ENCODE measurements around the gene ILKAP.

The ILKAP gene

DNA sequence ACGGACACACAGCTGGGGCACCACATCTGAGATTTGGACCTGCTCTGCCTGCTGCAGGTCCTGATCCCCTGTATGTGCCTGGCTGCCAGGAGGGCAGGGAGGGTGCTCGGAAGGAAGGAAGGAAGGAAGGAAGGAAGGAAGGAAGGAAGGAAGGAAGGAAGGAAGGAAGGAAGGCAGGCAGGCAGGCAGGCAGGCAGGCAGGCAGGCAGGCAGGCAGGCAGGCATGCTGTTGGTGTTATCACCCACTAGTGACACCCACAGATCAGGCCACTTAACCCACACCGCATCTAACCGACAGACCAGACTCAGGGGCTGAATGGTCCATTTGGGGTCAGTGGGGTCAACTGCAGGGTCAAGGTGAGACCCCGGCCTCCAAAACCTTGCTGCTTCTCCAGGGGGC, 59.2 kb downstream of the ILKAP start:
- Mint-ChIP-seq H3K27me3 (no peaks in the 10 kb centered on the region), H3K27ac (no peak overlapping the region), H3K4me1 (peaks cover 25% of the 10 kb centered on the region), H3K4me3 (no peak overlapping the region), H3K9me3 (no peaks in the 10 kb centered on the region), H3K36me3 (no peaks in the 10 kb centered on the region)
- ATAC-seq, result no peak

DNA sequence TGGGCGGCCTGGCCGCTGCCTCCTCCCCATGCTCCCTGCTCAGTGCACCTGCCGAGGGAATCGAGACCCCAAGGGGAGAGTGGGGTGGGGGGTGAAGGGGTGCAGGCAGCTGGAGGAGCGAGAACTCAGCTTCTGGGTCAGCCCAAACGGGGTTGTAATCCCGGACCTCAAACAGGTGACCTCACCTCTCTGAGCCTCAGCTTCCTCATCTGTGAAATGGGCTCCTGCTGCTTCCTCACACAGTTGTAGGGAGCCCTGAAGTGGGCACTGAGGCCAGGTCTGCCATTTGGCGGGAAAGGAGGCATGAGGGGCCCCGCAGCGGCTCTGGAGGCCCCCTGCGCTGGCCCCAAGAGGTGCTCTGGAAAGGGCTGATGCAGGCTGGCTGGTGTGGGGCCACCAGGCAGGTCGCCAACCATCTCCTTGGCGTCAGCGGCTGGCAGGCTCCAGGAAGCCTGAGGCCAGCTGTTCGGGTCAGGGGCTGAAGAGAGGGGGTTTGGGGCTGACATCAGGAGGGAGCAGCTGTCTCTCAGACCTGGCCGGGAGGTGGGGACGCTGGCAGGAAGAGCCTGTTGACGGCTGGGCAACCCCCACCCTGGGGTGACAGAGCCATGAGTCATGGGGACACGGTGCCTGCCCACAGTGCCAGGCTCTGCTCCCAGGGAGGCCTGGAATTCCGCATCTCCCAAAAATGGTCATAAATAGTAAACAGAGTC, 60.1 kb downstream of the ILKAP start:
- no peaks in the 10 kb centered on the region for H3K36me3 Mint-ChIP-seq
- peaks cover 33% of the 10 kb centered on the region for H3K4me1 Mint-ChIP-seq
- no peaks in the 10 kb centered on the region for H3K27me3 Mint-ChIP-seq
- H3K27ac Mint-ChIP-seq, result no peak overlapping the region
- H3K9me3 Mint-ChIP-seq, result no peaks in the 10 kb centered on the region
- ATAC-seq, result no peak
- H3K4me3 Mint-ChIP-seq, result no peak overlapping the region

DNA sequence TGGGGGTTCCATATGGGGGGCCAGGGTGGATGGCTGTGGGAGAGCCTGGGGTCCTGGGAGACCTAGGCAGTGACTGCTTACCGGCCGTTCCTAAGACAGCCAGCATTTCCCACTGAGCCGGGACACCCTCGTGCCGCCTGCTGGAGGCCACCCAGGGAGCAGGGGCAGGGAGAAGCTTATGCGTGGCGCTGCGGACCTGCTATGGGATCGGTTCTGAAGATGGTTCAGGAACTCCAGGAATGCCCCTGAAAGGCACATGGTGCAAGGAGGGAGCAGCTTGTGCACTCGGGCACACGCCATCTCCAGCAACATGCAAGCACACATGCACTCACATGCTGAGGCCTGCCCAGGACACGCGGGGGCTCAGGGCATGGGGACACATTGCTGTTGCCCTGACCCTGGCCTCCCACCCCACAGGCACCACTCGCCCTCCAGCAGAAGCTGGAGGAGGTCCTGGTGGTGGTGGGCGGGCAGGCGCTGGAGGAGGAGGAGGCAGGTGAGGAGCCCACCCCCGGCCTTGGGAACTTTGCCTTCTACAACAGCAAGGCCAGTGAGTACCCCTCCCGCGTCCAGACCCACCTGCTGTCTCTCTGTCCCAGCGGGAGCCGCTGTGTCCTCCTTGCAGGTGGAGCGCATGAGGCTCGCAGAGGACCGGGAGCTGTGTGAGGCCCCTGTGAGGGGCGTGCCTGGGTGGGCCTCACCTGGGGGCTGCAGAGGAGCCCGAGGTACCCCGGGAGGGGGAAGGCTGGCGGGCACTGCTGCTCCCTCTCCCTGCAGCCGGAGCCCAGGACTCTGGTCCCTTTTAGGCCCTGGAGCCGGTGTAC, 60.9 kb downstream of the ILKAP start:
- Mint-ChIP-seq H3K9me3 (no peaks in the 10 kb centered on the region), H3K36me3 (no peaks in the 10 kb centered on the region), H3K27ac (no peak overlapping the region), H3K4me1 (peaks cover 41% of the 10 kb centered on the region), H3K4me3 (no peak overlapping the region), H3K27me3 (no peaks in the 10 kb centered on the region)
- ATAC-seq, result no peak

DNA sequence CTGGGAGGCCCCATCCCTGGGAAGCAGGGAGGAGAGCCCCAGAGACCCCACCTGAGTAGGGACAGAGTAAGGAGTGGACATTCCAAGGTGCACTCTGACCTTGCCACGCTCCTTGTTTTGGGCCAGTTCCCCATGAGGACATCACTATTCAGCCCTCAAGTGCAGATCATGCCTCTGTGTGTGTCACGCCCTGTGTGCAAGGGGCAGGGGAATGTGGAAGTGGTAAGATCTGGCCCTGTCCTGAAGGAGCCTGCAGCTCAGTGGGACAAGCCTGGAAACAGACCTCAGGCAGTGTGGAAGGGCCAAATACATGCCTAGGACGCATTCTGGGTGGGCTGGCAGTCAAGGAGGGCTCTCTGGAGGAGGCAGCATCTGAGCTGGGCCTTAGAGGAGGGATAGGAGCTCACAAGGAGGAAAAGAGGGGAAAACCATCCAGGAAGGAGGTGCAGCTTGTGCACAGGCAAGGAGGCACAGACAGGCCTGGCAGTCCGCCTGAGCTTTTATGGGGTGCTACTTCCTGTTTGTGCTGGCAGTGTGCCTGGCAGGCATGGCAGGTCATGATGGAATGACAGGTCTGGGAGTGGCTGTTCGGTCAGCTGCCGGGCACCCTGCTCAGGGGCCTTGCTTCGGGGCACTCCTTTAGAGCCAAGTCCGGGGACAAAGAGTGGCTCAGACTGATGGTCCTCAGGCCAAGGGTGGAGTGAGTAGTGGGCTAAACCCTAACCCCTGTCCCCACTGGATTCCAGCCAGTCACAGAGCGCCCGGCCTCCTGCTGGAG, 61.8 kb downstream of the ILKAP start:
- Mint-ChIP-seq H3K27ac (no peak overlapping the region), H3K36me3 (no peaks in the 10 kb centered on the region), H3K9me3 (no peaks in the 10 kb centered on the region), H3K4me3 (no peak overlapping the region), H3K27me3 (no peaks in the 10 kb centered on the region), H3K4me1 (peaks cover 42% of the 10 kb centered on the region)
- ATAC-seq, result no peak

DNA sequence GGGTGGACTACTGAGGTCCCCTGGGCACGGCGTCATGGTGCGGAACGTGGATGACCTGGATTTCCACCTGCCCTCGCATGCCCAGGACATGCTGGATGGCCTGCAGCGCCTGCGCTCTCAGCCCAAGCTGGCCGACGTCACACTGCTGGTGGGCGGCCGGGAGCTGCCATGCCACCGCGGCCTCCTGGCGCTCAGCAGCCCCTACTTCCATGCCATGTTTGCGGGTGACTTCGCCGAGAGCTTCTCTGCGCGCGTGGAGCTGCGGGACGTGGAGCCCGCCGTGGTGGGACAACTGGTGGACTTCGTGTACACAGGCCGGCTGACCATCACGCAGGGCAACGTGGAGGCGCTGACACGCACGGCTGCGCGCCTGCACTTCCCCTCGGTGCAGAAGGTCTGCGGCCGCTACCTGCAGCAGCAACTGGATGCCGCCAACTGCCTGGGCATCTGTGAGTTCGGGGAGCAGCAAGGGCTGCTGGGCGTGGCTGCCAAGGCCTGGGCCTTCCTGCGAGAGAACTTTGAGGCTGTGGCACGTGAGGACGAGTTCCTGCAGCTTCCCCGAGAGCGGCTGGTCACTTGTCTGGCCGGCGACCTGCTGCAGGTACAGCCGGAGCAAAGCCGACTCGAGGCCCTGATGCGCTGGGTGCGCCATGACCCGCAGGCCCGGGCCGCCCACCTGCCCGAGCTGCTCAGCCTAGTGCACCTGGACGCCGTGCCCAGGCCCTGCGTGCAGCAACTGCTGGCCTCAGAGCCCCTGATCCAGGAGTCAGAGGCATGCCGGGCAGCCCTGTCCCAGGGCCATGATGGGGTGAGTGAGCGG, 62.6 kb downstream of the ILKAP start:
- H3K4me3 Mint-ChIP-seq, result no peak overlapping the region
- no peak for ATAC-seq
- no peaks in the 10 kb centered on the region for H3K27me3 Mint-ChIP-seq
- peaks cover 42% of the 10 kb centered on the region for H3K4me1 Mint-ChIP-seq
- no peaks in the 10 kb centered on the region for H3K9me3 Mint-ChIP-seq
- no peaks in the 10 kb centered on the region for H3K36me3 Mint-ChIP-seq
- no peak overlapping the region for H3K27ac Mint-ChIP-seq

DNA sequence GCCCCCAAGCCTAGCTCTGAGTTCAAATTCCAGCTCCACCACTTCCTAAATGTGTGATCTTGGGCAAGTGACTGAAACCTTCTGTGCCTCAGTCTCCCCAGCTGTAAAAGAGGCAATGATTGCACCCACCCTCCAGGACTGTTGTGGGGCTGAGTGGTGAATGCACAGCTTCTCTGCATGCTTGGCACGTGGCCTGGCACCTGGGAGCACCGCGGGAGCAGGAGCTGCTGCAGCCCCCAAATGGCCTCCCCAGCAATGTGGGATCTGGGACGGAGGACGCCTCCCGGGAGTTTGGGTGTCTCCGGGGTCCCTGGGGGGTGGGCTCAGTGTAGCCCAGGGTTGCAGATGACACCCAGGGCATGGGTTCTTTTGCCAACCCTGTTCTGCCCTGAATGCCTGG, 63.5 kb downstream of the ILKAP start:
- no peak for ATAC-seq
- H3K4me1 Mint-ChIP-seq, result peaks cover 42% of the 10 kb centered on the region
- H3K4me3 Mint-ChIP-seq, result no peak overlapping the region
- H3K9me3 Mint-ChIP-seq, result no peaks in the 10 kb centered on the region
- H3K27me3 Mint-ChIP-seq, result no peaks in the 10 kb centered on the region
- H3K27ac Mint-ChIP-seq, result no peak overlapping the region
- H3K36me3 Mint-ChIP-seq, result no peaks in the 10 kb centered on the region

DNA sequence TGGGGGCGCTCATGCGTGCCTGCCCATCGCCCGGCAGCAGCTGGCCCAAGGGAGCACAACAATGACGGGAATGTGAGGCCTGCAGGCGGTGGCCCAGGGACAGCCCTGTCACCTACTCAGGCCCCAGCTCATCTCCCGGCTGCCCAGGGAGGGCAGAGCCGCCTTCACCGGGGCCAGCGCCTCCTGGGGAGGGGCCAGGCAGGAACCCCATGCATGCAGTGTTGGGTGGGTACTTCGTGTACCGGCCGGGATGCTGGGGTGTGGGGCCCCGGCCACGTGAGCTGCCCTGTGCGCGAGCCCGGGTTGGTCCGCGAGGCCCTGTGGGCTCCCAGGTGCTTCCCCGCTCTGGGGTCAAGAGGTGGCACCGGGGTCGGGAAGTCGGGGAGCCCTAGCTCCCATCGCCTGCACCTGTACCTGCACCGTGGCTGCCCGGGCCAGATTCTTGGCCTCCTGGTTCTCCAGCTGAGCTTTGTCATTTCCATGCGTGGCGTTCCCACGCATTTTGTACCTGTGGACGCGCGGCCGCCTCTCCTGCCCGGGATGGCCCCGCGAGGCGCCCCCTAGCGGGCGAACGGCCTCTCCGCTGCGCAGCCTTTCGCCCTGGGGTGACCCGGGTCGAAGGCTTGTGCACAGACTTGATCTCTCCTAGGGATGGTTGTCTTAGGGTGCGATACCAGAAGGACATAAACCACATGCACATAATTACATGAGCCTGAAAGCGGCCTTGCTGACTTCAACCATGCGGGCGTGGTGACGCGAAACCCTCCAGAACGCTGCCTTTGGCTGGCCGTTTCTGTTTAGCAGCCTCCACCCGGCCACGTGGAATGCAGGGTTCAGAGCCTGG, 64.1 kb downstream of the ILKAP start:
- peak; percentile 47 for ATAC-seq
- peak overlapping the region; percentile 10 for H3K27ac Mint-ChIP-seq
- peak overlapping the region; percentile 29 for H3K4me3 Mint-ChIP-seq
- H3K27me3 Mint-ChIP-seq, result no peaks in the 10 kb centered on the region
- no peaks in the 10 kb centered on the region for H3K9me3 Mint-ChIP-seq
- no peaks in the 10 kb centered on the region for H3K36me3 Mint-ChIP-seq
- H3K4me1 Mint-ChIP-seq, result peaks cover 42% of the 10 kb centered on the region

DNA sequence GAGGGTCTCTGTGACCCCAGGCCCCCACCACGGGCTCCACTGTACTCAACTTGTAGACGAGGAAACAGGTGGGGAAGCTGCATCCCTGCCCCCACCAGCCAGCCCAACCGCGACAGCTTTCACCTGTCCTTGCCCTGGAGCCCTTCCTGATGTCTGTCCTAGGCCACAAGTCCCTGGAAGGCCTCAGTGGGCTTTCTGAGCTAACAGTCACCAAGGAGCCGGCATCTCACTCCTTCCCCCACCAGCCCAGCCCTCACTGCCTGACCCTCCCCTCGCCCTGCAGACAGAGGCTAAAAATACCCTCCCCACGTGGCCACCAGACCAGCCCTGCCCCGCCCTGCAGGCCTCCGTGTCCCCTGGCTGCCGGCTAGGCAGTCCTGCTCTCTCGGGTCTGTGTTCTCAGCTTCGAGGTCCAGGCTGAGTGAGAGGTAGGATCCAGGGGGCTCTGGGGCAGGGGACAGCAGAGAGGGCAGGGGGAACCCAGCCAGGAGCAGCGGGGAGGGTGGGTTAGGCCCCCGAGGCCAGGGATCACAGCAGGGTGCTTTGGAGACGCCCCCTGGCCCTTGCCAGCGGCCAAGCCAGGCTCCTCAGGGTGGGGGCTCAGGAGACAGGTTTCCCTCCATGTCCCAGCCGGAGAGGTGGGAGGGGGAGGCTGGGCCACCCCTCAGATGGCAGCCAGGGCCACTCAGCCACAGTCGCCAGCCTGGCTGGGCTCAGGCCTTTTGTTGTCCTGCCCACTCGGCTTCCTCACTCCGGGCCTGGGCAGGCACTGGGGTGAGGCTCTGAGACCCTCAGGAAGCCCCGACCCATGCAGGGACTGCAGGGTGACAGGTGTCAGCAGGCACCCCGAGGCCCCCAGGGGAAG, 64.9 kb downstream of the ILKAP start, which contains the start of gene KLHL30:
Gene KLHL30 (plus strand): TSS at position 338 of the 865 bp plus-strand sequence. CDS start 2,087 bp downstream, outside the sequence.
- peak; percentile 6 for ATAC-seq
- Mint-ChIP-seq H3K9me3 (no peaks in the 10 kb centered on the region), H3K27me3 (no peaks in the 10 kb centered on the region), H3K4me1 (peaks cover 36% of the 10 kb centered on the region), H3K36me3 (no peaks in the 10 kb centered on the region), H3K4me3 (peak within 1 kb of the TSS; percentile 29), H3K27ac (peak within 1 kb of the TSS; percentile 10)

DNA sequence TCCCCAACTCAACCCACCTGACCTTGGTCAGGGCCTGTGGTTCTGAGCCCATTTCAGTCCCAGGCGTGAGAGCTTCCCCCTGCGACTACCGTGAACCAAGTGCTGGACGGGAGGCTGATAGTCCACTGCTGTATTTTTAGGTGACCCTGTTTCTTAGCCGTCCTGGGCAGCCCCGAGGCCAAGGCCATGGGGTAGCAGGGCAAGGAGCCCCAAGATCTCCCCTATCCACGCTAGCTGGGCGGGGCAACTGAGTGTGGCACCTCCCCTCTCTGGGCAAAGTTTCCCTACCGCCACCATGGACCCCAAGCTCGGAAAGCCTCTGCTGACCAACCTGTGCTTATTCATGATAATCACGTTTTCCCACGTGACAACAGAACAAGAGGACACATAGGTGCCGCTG, 65.6 kb downstream of the ILKAP start:
- no peak for ATAC-seq
- Mint-ChIP-seq H3K4me3 (no peak overlapping the region), H3K9me3 (no peaks in the 10 kb centered on the region), H3K4me1 (peaks cover 36% of the 10 kb centered on the region), H3K36me3 (no peaks in the 10 kb centered on the region), H3K27ac (no peak overlapping the region), H3K27me3 (no peaks in the 10 kb centered on the region)

DNA sequence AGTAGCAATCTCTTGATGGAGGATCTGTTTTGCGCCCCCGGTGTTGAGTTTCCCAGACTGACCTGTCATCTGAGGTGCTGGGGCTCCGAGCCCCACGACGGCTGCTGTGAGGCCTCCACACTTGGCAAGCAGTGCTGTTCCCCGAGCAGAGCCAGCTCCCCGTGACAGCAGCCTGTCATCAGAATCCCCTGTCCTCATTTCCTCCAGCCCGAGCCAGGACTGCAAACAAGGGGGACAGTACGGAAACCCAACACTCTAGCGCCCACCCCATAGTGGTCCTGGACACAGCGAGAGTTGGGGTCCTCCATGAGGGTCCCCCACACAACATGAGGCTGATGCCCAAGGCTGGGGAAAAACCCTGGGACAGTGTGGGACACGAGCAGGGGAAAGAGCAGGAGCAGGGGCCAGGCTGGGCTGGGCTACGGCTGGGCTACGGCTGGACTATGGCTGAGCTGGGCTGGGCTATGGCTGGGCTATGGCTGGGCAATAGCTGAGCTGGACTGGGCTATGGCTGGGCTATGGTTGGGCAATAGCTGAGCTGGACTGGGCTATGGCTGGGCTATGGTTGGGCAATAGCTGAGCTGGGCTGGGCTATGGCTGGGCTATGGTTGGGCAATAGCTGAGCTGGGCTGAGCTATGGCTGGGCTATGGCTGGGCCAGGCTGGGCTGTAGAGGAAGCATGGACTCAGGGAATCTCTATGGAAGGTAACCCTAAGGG, 66.5 kb downstream of the ILKAP start:
- Mint-ChIP-seq H3K4me3 (no peak overlapping the region), H3K27me3 (no peaks in the 10 kb centered on the region), H3K4me1 (peaks cover 36% of the 10 kb centered on the region), H3K27ac (no peak overlapping the region), H3K36me3 (no peaks in the 10 kb centered on the region), H3K9me3 (no peaks in the 10 kb centered on the region)
- ATAC-seq, result no peak

DNA sequence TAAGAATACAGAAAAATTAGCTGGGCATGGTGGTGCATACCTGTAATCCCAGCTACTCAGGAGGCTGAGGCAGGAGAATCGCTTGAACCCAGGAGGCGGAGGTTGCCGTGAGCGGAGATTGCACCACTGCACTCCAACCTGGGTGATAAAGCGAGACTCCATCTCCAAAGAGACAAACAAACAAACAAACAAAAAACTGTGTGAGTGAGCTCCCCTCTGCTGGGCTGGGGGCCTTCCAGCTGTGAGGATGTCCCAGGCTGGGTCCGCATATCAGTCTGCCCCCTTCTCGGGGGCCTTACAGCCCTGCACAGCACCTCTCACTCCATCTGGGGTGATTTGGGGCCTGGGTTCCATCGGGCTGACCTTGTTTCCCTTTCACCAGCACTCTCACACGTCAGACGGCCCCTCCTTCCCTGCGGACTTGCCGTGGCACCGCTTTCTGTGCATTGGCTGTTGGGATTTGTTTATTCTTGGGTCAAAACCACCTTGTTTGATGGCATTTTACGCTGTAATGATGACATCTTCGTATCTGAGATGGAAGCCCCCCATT, 67.8 kb downstream of the ILKAP start:
- Mint-ChIP-seq H3K27me3 (no peaks in the 10 kb centered on the region), H3K4me3 (no peak overlapping the region), H3K27ac (no peak overlapping the region), H3K36me3 (no peaks in the 10 kb centered on the region), H3K4me1 (peaks cover 30% of the 10 kb centered on the region), H3K9me3 (no peaks in the 10 kb centered on the region)
- no peak for ATAC-seq

DNA sequence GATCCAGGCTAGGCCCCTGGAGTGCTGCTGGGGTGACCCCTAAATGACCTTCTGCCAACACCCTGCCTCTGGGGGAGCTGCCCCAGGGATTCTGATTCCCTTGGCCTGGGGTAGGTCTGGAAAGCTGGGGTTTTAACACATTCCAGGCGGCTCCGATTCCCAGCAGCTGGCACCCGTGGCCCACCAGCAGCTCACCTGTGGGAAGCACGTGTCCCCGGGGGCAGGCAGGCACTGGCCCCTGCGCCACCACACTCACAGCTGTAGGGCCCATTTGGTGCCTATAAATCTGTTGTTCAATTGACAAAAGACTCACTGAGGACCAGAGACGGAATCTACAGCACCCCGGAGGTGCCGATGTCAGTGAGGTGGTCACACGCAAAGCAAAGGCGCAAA, 69.1 kb downstream of the ILKAP start:
- Mint-ChIP-seq H3K27me3 (no peaks in the 10 kb centered on the region), H3K9me3 (no peaks in the 10 kb centered on the region), H3K36me3 (no peaks in the 10 kb centered on the region), H3K27ac (no peak overlapping the region), H3K4me3 (no peak overlapping the region), H3K4me1 (peaks cover 22% of the 10 kb centered on the region)
- ATAC-seq, result no peak
